LNCAP (cell line): ENCODE results near the gene ASXL1.

Source experiments
- CTCF ChIP-seq: fragments of 450-650 bp; IDR thresholded peaks from 2 replicates; pipeline ENCODE4 v1.5.1; 2017; ENCODE audit warnings: mild to moderate bottlenecking

ASXL1 gene

GRCh38 chr20:32454164-32455145, 96.3 kb downstream of the ASXL1 start:
- TF ChIP-seq CTCF, result no peak

DNA sequence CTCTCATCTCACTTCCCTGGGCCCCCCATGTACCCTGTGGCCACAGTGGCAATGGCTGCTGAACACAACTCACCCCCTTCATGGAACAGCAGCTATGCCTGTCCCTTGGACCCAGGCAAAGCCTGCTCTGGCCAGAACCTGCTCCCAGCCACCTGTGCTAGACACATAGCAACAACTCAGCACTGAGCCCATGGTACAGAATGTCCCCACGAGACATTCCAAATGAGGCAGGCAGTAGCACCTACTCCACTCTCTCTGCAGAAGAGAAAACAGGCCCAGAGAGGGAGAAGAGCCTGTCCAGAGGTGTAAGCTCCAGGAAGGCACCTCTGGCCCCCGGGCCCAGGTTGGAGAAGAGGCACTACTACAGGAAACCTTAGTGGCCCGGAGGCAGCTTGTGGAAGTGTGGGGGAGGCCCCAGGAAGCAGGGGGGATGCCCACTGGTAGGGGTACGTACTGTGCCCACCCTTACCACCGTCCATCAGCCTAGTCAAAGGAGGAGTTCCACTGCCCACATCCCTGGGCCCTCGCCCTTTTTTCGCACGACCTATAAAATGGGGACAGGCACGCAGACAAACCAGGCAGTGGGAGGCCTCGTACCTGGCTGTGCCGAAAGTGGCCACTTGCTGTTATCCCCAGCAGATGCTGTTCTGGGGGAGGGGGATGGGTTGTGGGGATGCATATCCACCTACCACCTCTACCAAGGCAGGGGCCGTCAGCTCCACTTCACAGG, 97.2 kb downstream of the ASXL1 start:
- TF ChIP-seq CTCF, result no peak

DNA sequence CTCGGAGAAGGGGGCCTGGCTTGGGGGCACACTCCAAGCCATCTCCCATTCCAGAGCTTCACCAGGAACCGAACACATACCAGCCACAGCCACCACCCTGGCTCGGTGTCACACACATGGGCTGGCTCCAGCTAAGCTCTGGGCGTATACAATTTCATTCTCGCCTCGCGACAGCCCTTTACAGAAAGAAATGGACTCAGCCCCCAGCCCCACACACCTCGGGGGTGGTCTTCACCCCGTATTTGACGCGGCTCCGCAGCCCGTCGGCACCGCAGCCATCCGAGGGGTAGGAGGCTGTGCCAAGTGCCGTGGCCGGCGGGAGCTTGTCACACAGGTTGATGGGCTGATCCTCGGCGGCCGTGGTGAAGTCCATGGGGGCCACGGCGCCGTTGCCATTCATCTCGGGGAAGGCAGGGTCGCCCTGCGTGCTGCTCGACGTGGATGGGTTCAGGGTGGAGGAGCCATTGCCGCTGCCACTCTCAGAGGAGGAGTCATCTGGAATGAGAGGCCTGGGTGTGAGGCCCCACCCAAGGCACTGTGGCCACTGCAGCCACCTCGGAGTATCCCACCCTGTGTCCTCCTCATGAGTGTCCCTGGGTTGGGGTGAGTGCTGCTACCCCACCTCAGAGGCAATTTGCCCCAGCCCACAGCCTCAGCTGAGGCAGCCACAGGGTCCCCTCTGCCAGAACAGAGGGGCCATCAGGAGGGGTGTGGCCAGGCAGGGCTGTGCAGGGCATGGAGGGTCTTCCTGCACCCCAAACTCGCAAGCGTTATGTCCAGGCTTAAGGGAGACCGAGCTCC, 98.0 kb downstream of the ASXL1 start:
- no peak for TF ChIP-seq CTCF

DNA sequence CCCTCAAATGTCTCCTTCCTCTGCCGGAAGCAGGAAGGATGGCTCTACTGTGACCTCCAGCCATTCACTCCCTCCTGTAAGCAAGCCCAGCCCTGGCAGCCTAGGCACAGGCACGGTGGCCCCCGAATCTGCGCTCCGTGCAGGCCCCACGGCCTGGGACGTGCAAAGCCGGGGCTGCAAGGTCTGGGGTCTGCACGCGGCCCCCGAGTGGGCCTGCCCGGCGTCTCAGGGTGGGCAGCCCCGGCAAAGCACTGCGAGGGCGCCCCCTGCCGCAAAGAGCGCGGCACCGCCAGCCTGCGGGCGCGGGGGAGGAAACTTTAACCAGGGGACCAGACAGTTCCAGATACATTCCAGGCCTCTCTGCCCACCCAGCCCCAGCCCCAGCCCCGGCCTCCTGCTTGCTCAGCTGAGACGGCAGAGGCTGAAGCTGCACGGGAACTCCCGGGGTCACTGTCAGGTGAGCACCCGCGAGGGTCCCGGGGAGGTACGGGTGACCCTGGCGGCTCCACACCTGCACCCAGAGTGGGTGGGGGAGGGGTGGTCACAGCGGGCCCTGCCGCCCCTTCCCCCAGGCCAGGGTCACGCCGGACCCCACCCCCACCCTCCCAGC, 98.8 kb downstream of the ASXL1 start:
- peak; percentile 97 for TF ChIP-seq CTCF

GRCh38 chr20:32457479-32457986, 99.4 kb downstream of the ASXL1 start:
- no peak for TF ChIP-seq CTCF

GRCh38 chr20:32458061-32458836, 100.1 kb downstream of the ASXL1 start:
- TF ChIP-seq CTCF, result no peak
